Pancreas (tissue), 10 donors: ENCODE measurements around the gene SLC8A3. TPM values are rescaled to one million over a fixed set of nuclear protein-coding genes. Genes with fewer than 3 reads are reported as not detected.
A peak's percentile ranks its signal among the peaks of the same experiment; 100 is the strongest.

Experiments
- ATAC-seq, 4 donors: fragments of 200-7000 bp; cut with Tn5 transposase; one replicate each; pipeline versions ENCODE4 v1.8.0 to v1.9.1; 2020; ENCODE audit warnings: mild to moderate bottlenecking in 4 of 4, moderate library complexity in 4 of 4
- DNase-seq, 6 donors: peaks; one replicate each; pipeline ENCODE4 v3.0.0-alpha.2; 2020
- FAIRE-seq: peaks from 2 replicates; lab custom pipeline; 2012; peaks lifted over from hg19 to GRCh38; lab: Jason Lieb, UNC
- H3K27ac ChIP-seq, 4 donors: fragments of 200-600 bp; sonication (generic); 1 replicate in 3 of 4; 2 replicates in 1 of 4; pipeline versions ENCODE4 v1.5.0 to v1.8.0; 2020
- H3K27me3 ChIP-seq, 4 donors: fragments of 200-600 bp; one replicate each; pipeline ENCODE4 v1.8.0; 2021
- H3K36me3 ChIP-seq, 3 donors: fragments of 200-600 bp; sonication (generic) in 1 of 3; one replicate each; pipeline versions ENCODE4 v1.5.0 to v1.8.0; 2020 to 2021
- H3K4me1 ChIP-seq, 3 donors: fragments of 200-600 bp; one replicate each; pipeline ENCODE4 v1.8.0; 2021
- H3K4me3 ChIP-seq, 4 donors: fragments of 200-600 bp; sonication (generic) in 2 of 4; one replicate each; pipeline versions ENCODE4 v1.5.0 to v1.8.0; 2020 to 2021
- H3K9me3 ChIP-seq, 4 donors: fragments of 200-600 bp; one replicate each; pipeline ENCODE4 v1.8.0; 2021
- WGBS, 2 donors: extraction: QIAGEN DNeasy Blood & Tissue Kit; methylation state at CpG; one replicate each; pipeline ENCODE4 v1.1.7; 2013; 5-methylcytosine and 5-hydroxymethylcytosine counted together
- intact Hi-C, 3 donors: fragments of 100-400 bp; cut with DNase I; formaldehyde crosslinking; loops; one replicate each; pipeline versions ENCODE4 v1.11.1 to v1.14.2; 2022
- polyA plus RNA-seq, 2 donors: library from polyadenylated mRNA; stranded (reverse); fragments of 200-250 nt; gene quantifications; one replicate each; pipeline ENCODE4 v1.2.3, GENCODE V29; 2013
- total RNA-seq, 6 donors: library from RNA; stranded (reverse); fragmentation: NEBNext Ultra II Directional in 4 of 6; extraction: Animal tissue kit (Norgen Biotek cat#: 25700) in 4 of 6; gene quantifications; one replicate each; pipeline versions ENCODE4 v1.2.1 to v1.2.4, GENCODE V29; 2021 to 2023
- TF ChIP-seq, protein P1 (sequence below), 4 donors: fragments of 200-600 bp; sonication (generic) in 3 of 4; IDR thresholded peaks; one replicate each; pipeline versions ENCODE4 v1.5.0 to v1.8.0; 2021; ENCODE audit warnings: antibody characterized with exemption in 4 of 4
- donor health status: healthy with polysubstance abuse.
- donor health status: DM: no; HTN: no; CAD: no; lungs with moderate emphysema.
- donor health status: DM: no; HTN: no; CAD: no.
- donor health status: control.
- donor health status: control.
- donor health status: Bipolar disorder and iron deficiency.
- donor health status: DM: yes; HTN: yes; CAD: no.
- donor health status: DM: no; HTN: no; CAD: no.
- donor health status: DM: no; HTN: no; CAD: no.
- donor health status: DM: yes; HTN: yes; CAD: no.

Gene SLC8A3
- total and polyA plus RNA-seq, 8 donors = 0.08 to 1.5 (median 0.40) TPM

DNA sequence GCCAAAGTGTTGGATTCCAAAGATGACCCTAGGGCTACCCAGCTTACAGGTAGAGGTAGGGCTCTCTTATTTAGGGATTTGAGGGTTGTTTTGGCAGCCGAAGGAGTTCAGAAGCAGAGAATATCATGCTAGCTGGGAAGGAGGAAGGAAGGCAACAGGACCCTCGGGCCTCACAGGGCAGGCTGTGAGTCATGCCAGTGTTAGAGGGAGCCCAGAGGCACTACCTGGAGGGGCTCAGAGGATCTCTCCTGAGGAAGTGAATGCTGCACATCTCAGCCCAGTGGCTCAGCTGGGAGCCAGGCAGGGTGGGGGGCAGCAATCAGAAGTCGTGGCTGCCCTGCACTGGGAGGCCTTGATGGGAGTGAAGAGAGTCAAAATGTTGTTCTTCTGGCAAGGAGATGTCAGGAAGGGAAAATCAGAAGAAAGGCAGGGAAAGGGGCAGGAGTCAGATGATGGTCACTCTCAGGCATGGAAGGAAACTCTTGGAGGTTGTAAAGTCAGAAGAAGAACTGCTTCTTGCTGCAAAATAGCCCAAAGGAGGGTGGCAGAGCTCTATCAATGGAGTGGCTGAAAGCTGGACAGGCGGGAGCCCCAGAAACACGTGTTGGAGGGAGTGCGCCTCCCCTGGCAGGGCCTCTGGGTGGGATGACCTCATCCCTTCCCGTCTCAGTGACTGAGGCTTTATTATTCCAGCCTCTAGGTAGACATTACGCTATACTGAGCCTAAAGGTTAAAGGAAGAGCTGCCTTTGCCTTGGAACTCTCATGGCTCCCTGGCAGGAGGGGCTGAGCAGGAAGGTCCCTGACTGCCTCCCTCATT is 168.2 kb downstream of the SLC8A3 start:
- Histone ChIP-seq H3K4me1 (no peaks in the 10 kb centered on the region), H3K27me3 (no peaks in the 10 kb centered on the region), H3K36me3 (no peaks in the 10 kb centered on the region), H3K27ac (no peak overlapping the region), H3K4me3 (no peak overlapping the region), H3K9me3 (no peaks in the 10 kb centered on the region)
- intact Hi-C loops = loop anchor here in 2 of 3 donors (10.0 kb wide), 2 partner anchors 146 to 206 kb away; partner anchors contain the start of gene SMOC1 (in 1 of the 2)
- no peak for DNase-seq
- TF ChIP-seq, protein P1, sequence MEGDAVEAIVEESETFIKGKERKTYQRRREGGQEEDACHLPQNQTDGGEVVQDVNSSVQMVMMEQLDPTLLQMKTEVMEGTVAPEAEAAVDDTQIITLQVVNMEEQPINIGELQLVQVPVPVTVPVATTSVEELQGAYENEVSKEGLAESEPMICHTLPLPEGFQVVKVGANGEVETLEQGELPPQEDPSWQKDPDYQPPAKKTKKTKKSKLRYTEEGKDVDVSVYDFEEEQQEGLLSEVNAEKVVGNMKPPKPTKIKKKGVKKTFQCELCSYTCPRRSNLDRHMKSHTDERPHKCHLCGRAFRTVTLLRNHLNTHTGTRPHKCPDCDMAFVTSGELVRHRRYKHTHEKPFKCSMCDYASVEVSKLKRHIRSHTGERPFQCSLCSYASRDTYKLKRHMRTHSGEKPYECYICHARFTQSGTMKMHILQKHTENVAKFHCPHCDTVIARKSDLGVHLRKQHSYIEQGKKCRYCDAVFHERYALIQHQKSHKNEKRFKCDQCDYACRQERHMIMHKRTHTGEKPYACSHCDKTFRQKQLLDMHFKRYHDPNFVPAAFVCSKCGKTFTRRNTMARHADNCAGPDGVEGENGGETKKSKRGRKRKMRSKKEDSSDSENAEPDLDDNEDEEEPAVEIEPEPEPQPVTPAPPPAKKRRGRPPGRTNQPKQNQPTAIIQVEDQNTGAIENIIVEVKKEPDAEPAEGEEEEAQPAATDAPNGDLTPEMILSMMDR (IDR thresholded peaks at IDR 0.05) = no peak
- 68 to 73% methylated on average over 8 of the region's 8 CpGs for WGBS, 2 donors
- no peak for ATAC-seq
- FAIRE-seq = no peak

DNA sequence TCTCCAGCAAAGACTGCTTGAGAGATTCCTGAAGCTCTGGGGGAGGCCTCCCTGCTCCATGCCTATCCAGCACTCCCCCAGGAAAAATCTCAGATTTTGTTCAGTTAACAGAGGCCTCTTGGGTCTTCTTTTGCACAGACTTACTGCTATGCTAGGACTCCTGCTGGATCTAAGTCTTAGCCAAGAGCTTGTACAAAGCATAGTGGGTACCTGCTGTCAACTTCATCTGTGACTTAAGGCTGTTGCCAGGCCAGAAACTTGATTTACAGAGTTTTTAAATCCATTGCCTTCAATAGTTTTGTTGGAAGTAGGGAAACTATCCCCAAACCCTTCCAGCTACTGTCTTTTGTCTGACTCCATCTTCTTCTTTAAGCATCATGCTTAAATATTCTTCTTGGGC is 169.1 kb downstream of the SLC8A3 start:
- Histone ChIP-seq H3K27ac (no peak overlapping the region), H3K27me3 (no peaks in the 10 kb centered on the region), H3K4me1 (no peaks in the 10 kb centered on the region), H3K9me3 (no peaks in the 10 kb centered on the region), H3K36me3 (no peaks in the 10 kb centered on the region), H3K4me3 (no peak overlapping the region)
- no peak for ATAC-seq
- no peak for FAIRE-seq
- no peak for DNase-seq
- intact Hi-C loops = loop anchor here in 2 of 3 donors (10.0 kb wide), 2 partner anchors 145 to 205 kb away; partner anchors contain the start of gene SMOC1 (in 1 of the 2)
- TF ChIP-seq, protein P1 (IDR thresholded peaks at IDR 0.05) = no peak

DNA sequence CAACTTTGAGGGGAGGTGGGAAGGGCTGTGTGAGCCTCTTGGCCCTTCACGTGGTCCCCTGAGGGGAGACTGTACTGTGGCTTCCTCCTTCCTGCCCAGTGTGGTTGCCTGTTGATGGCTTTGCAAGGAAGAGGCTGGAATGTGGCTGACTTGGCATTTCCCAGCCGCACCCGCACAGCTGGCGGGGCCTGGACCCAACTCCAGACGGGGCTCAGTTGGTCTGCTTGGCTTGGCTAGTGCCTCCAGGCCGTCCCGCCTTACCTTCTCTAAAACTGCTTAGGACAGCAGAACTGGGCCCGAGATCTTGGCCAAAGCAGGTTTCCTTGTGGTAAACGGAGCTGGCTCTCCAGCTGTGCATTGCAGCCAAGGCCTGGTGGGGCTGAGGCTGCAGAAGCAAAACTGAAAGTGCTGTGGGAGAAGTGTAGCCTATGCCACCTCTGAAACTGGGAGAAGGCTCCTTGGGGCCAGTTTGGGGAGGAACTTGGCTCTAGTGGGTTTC is 170.0 kb downstream of the SLC8A3 start:
- Histone ChIP-seq H3K4me1 (no peaks in the 10 kb centered on the region), H3K4me3 (no peak overlapping the region), H3K27ac (no peak overlapping the region), H3K27me3 (no peaks in the 10 kb centered on the region), H3K36me3 (no peaks in the 10 kb centered on the region), H3K9me3 (no peaks in the 10 kb centered on the region)
- TF ChIP-seq, protein P1 (IDR thresholded peaks at IDR 0.05) = no peak
- no peak for FAIRE-seq
- DNase-seq = no peak
- WGBS, 2 donors = 64 to 70% methylated on average over 9 of the region's 9 CpGs
- intact Hi-C loops = no loop called here
- ATAC-seq = peak in 3 of 4 donors; percentile 55 to 85 (median 71)

DNA sequence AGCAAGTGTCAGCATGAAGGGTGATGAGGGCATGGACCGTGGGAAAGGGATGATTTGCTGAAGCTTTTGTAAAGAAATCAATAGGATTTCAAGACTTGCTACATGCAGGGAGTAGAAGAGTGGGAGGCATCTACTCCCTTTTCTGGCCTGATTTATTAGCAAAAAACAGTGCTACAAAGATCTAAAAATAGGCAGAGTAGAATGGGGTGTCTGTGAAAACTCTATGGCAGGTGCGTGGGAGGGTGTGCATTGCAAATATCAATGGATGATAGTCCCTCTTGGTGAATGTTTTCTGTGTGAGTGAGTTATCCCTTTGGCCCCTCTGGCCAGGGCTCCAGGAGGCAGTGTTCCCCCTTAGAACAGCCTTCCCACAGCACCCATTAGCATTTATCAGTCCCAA is 170.5 kb downstream of the SLC8A3 start:
- no peak overlapping the region for H3K27ac ChIP-seq
- ATAC-seq = no peak
- no peaks in the 10 kb centered on the region for H3K36me3 ChIP-seq
- TF ChIP-seq, protein P1 (IDR thresholded peaks at IDR 0.05) = no peak
- intact Hi-C loops = no loop called here
- H3K27me3 ChIP-seq = no peaks in the 10 kb centered on the region
- no peak overlapping the region for H3K4me3 ChIP-seq
- H3K9me3 ChIP-seq = no peaks in the 10 kb centered on the region
- no peaks in the 10 kb centered on the region for H3K4me1 ChIP-seq
- FAIRE-seq = no peak
- no peak for DNase-seq
- 54 to 60% methylated on average over 2 of the region's 2 CpGs for WGBS, 2 donors
